Kidney capillary endothelial cell (primary cell): ENCODE data around the gene ESR2.
A peak's percentile ranks its signal among the peaks of the same experiment; 100 is the strongest.
"Not testable (repeated sequence)": the region's sequence is repeated elsewhere in the genome, so short reads cannot be mapped to it uniquely, and the experiment has no call there.

Experiments used
- DNase-seq: peaks from one replicate; pipeline ENCODE4 v3.0.0-alpha.2; 2018; ENCODE audit warnings: low spot score

ESR2 gene

GRCh38 chr14:64198486-64198885 lies 95.7 kb downstream of the ESR2 start:
- DNase-seq: no peak

GRCh38 chr14:64197996-64198395 lies 96.2 kb downstream of the ESR2 start:
- no peak for DNase-seq

- DNase-seq: peak; percentile 13
Measured at GRCh38 chr14:64196814-64197411, 97.3 kb downstream of the ESR2 start.

- no peak for DNase-seq
Measured at GRCh38 chr14:64196056-64196455, 98.1 kb downstream of the ESR2 start.

GRCh38 chr14:64195199-64195598 lies 99.0 kb downstream of the ESR2 start:
- DNase-seq: no peak

- DNase-seq: no peak
Measured at GRCh38 chr14:64194404-64194803, 99.8 kb downstream of the ESR2 start.

- no peak for DNase-seq
Measured at GRCh38 chr14:64193821-64194220, 100.3 kb downstream of the ESR2 start.

- DNase-seq: peak; percentile 51
Measured at GRCh38 chr14:64191756-64192155, 102.4 kb downstream of the ESR2 start.

GRCh38 chr14:64190974-64191502 lies 103.1 kb downstream of the ESR2 start:
- no peak for DNase-seq

GRCh38 chr14:64187331-64187730 lies 106.8 kb downstream of the ESR2 start:
- DNase-seq: no peak

- DNase-seq: no peak
Measured at GRCh38 chr14:64186231-64187129, 107.7 kb downstream of the ESR2 start.

- no peak for DNase-seq
Measured at GRCh38 chr14:64185184-64185583, 109.0 kb downstream of the ESR2 start.

GRCh38 chr14:64184103-64184729 lies 110.0 kb downstream of the ESR2 start:
- no peak for DNase-seq

- not testable (repeated sequence) for DNase-seq
Measured at GRCh38 chr14:64182908-64183307, 111.3 kb downstream of the ESR2 start.

GRCh38 chr14:64178814-64179213 lies 115.4 kb downstream of the ESR2 start:
- DNase-seq: no peak

- no peak for DNase-seq
Measured at GRCh38 chr14:64176330-64176729, 117.8 kb downstream of the ESR2 start.

- no peak for DNase-seq
Measured at GRCh38 chr14:64174922-64175782, 119.0 kb downstream of the ESR2 start.

GRCh38 chr14:64170181-64170580 lies 124.0 kb downstream of the ESR2 start:
- DNase-seq: no peak

- no peak for DNase-seq
Measured at GRCh38 chr14:64159588-64159987, 134.6 kb downstream of the ESR2 start.

GRCh38 chr14:64158608-64159007 lies 135.6 kb downstream of the ESR2 start:
- no peak for DNase-seq

GRCh38 chr14:64149921-64150320 lies 144.2 kb downstream of the ESR2 start:
- no peak for DNase-seq
